DOHH2 (cell line): ENCODE data around the gene IL34.

Source experiments
- H3F3A ChIP-seq: fragments of 200-600 bp; sonication (generic), shearing (Covaris generic); 2 replicates; pipeline ENCODE4 v1.6.0; 2016; ENCODE audit warnings: antibody characterized with exemption, mild to moderate bottlenecking; ENCODE audit not compliant: control insufficient read depth, insufficient read depth
- H3K27ac ChIP-seq: fragments of 200-600 bp; sonication (generic); 2 replicates; pipeline ENCODE4 v1.5.1; 2014; ENCODE audit warnings: low read depth, mild to moderate bottlenecking, low read length, moderate library complexity
- H3K27me3 ChIP-seq: fragments of 200-600 bp; sonication (generic); 2 replicates; pipeline ENCODE4 v1.6.1; 2014; ENCODE audit warnings: mild to moderate bottlenecking, low read length, mixed read lengths; ENCODE audit not compliant: control insufficient read depth
- H3K36me3 ChIP-seq: fragments of 200-600 bp; sonication (generic); 2 replicates; pipeline ENCODE4 v1.6.1; 2014; ENCODE audit warnings: mild to moderate bottlenecking, low read length, moderate library complexity, mixed read lengths; ENCODE audit not compliant: control insufficient read depth
- H3K4me1 ChIP-seq: fragments of 200-600 bp; sonication (generic); 2 replicates; pipeline ENCODE4 v1.6.1; 2014; ENCODE audit warnings: mild to moderate bottlenecking, low read length, mixed read lengths; ENCODE audit not compliant: control insufficient read depth
- H3K4me2 ChIP-seq: fragments of 200-600 bp; sonication (generic); 2 replicates; pipeline ENCODE4 v1.6.0; 2014; ENCODE audit warnings: mild to moderate bottlenecking, low read length, moderate library complexity
- H3K4me3 ChIP-seq: fragments of 200-600 bp; sonication (generic); 2 replicates; pipeline ENCODE4 v1.5.1; 2014; ENCODE audit warnings: mild to moderate bottlenecking, low read length, mixed read lengths
- H3K79me2 ChIP-seq: fragments of 200-600 bp; sonication (generic); 2 replicates; pipeline ENCODE4 v1.6.1; 2014; ENCODE audit warnings: mild to moderate bottlenecking, low read length, mixed read lengths; ENCODE audit not compliant: control insufficient read depth
- H3K9me2 ChIP-seq: fragments of 200-600 bp; sonication (generic); replicated peaks from 2 replicates; pipeline ENCODE4 v1.6.1; 2014; ENCODE audit warnings: mild to moderate bottlenecking, low read length, mixed read lengths; ENCODE audit not compliant: control insufficient read depth
- H3K9me3 ChIP-seq: fragments of 200-600 bp; sonication (generic); 2 replicates; pipeline ENCODE4 v1.6.1; 2014; ENCODE audit warnings: antibody characterized with exemption, low read length, mixed read lengths; ENCODE audit not compliant: control insufficient read depth, insufficient read depth
- H4K20me1 ChIP-seq: fragments of 200-600 bp; sonication (generic); 2 replicates; pipeline ENCODE4 v1.6.0; 2014; ENCODE audit warnings: low read depth, mild to moderate bottlenecking, antibody characterized with exemption, low read length, moderate library complexity; ENCODE audit not compliant: control insufficient read depth, insufficient read depth
- EZH2phosphoT487 ChIP-seq: fragments of 200-600 bp; sonication (generic); IDR thresholded peaks from 2 replicates; pipeline ENCODE4 v1.6.1; 2017; ENCODE audit warnings: borderline replicate concordance, mild to moderate bottlenecking, antibody characterized with exemption, low read length, moderate library complexity, mixed read lengths
- TF ChIP-seq, protein P1 (sequence below): fragments of 200-600 bp; sonication (generic); IDR thresholded peaks from one replicate; pipeline ENCODE4 v1.5.1; 2014; ENCODE audit warnings: antibody characterized with exemption, mild to moderate bottlenecking, low read depth, low read length; ENCODE audit not compliant: poor library complexity, severe bottlenecking

Gene IL34

GRCh38 chr16:70688246-70688742 lies 41.9 kb downstream of the IL34 start:
- H3K36me3 ChIP-seq, result no peaks in the 10 kb centered on the region
- H3K27ac ChIP-seq, result no peak overlapping the region
- H4K20me1 ChIP-seq, result no peaks in the 10 kb centered on the region
- H3F3A ChIP-seq, result no peaks in the 10 kb centered on the region
- no peaks in the 10 kb centered on the region for H3K27me3 ChIP-seq
- H3K79me2 ChIP-seq, result no peaks in the 10 kb centered on the region
- H3K9me3 ChIP-seq, result no peaks in the 10 kb centered on the region
- H3K9me2 ChIP-seq, result no peaks in the 10 kb centered on the region
- H3K4me2 ChIP-seq, result no peak overlapping the region
- no peak for TF ChIP-seq EZH2phosphoT487
- TF ChIP-seq, protein P1, sequence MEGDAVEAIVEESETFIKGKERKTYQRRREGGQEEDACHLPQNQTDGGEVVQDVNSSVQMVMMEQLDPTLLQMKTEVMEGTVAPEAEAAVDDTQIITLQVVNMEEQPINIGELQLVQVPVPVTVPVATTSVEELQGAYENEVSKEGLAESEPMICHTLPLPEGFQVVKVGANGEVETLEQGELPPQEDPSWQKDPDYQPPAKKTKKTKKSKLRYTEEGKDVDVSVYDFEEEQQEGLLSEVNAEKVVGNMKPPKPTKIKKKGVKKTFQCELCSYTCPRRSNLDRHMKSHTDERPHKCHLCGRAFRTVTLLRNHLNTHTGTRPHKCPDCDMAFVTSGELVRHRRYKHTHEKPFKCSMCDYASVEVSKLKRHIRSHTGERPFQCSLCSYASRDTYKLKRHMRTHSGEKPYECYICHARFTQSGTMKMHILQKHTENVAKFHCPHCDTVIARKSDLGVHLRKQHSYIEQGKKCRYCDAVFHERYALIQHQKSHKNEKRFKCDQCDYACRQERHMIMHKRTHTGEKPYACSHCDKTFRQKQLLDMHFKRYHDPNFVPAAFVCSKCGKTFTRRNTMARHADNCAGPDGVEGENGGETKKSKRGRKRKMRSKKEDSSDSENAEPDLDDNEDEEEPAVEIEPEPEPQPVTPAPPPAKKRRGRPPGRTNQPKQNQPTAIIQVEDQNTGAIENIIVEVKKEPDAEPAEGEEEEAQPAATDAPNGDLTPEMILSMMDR, result no peak
- no peaks in the 10 kb centered on the region for H3K4me1 ChIP-seq
- no peak overlapping the region for H3K4me3 ChIP-seq

- H3K4me1 ChIP-seq, result no peaks in the 10 kb centered on the region
- H3K4me2 ChIP-seq, result no peak overlapping the region
- H3K9me2 ChIP-seq, result no peaks in the 10 kb centered on the region
- no peak overlapping the region for H3K27ac ChIP-seq
- H3K79me2 ChIP-seq, result no peaks in the 10 kb centered on the region
- TF ChIP-seq EZH2phosphoT487, result no peak
- TF ChIP-seq, protein P1, result no peak
- H3K27me3 ChIP-seq, result no peaks in the 10 kb centered on the region
- H4K20me1 ChIP-seq, result no peaks in the 10 kb centered on the region
- H3K36me3 ChIP-seq, result no peaks in the 10 kb centered on the region
- H3K4me3 ChIP-seq, result no peak overlapping the region
- no peaks in the 10 kb centered on the region for H3K9me3 ChIP-seq
- no peaks in the 10 kb centered on the region for H3F3A ChIP-seq
These were observed 42.9 kb downstream of the IL34 start for GRCh38 chr16:70689035-70689969.

- H3K27me3 ChIP-seq, result no peaks in the 10 kb centered on the region
- no peak overlapping the region for H3K27ac ChIP-seq
- H3K4me3 ChIP-seq, result no peak overlapping the region
- no peaks in the 10 kb centered on the region for H3K9me2 ChIP-seq
- H3F3A ChIP-seq, result no peaks in the 10 kb centered on the region
- no peaks in the 10 kb centered on the region for H3K36me3 ChIP-seq
- no peaks in the 10 kb centered on the region for H3K79me2 ChIP-seq
- no peaks in the 10 kb centered on the region for H4K20me1 ChIP-seq
- TF ChIP-seq EZH2phosphoT487, result no peak
- TF ChIP-seq, protein P1, result no peak
- no peaks in the 10 kb centered on the region for H3K9me3 ChIP-seq
- no peaks in the 10 kb centered on the region for H3K4me1 ChIP-seq
- no peak overlapping the region for H3K4me2 ChIP-seq
These were observed 43.9 kb downstream of the IL34 start for GRCh38 chr16:70689970-70690891.
